Ectodermal cell (in vitro differentiated cells): ENCODE measurements around the gene ERMAP. TPM values are rescaled to one million over a fixed set of nuclear protein-coding genes. Genes with fewer than 3 reads are reported as not detected.

Experiments
- H3K27ac ChIP-seq: 2 replicates; pipeline ENCODE4 v1.7.0; 2013; ENCODE audit warnings: mild to moderate bottlenecking, low read depth, low read length; ENCODE audit not compliant: insufficient read depth, poor library complexity, severe bottlenecking
- H3K27me3 ChIP-seq: 2 replicates; pipeline ENCODE4 v1.7.0; 2013; ENCODE audit warnings: mild to moderate bottlenecking, low read length; ENCODE audit not compliant: insufficient read depth, control insufficient read depth, poor library complexity, severe bottlenecking
- H3K36me3 ChIP-seq: one replicate; pipeline ENCODE4 v1.7.0; 2013; ENCODE audit warnings: low read length; ENCODE audit not compliant: control insufficient read depth, insufficient read depth
- H3K4me1 ChIP-seq: one replicate; pipeline ENCODE4 v1.7.0; 2013; ENCODE audit warnings: low read length; ENCODE audit not compliant: control insufficient read depth, insufficient read depth
- H3K4me3 ChIP-seq: 2 replicates; pipeline ENCODE4 v1.7.0; 2013; ENCODE audit warnings: low read depth, low read length, control low read depth; ENCODE audit not compliant: insufficient read depth
- H3K9me3 ChIP-seq: 2 replicates; pipeline ENCODE4 v1.7.0; 2013; ENCODE audit warnings: mild to moderate bottlenecking, low read length, moderate library complexity; ENCODE audit not compliant: control insufficient read depth
- WGBS, 2 experiments: methylation state at CpG; one replicate each; pipeline ENCODE4 v1.1.7; 2013; ENCODE audit warnings: missing lambda C conversion rate in 2 of 2; 5-methylcytosine and 5-hydroxymethylcytosine counted together
- polyA plus RNA-seq, 4 experiments: library from polyadenylated mRNA; stranded (reverse); fragments of 50-300 nt; gene quantifications; one replicate each; pipeline ENCODE4 v1.2.3, GENCODE V29; 2013

Gene ERMAP, protein sequence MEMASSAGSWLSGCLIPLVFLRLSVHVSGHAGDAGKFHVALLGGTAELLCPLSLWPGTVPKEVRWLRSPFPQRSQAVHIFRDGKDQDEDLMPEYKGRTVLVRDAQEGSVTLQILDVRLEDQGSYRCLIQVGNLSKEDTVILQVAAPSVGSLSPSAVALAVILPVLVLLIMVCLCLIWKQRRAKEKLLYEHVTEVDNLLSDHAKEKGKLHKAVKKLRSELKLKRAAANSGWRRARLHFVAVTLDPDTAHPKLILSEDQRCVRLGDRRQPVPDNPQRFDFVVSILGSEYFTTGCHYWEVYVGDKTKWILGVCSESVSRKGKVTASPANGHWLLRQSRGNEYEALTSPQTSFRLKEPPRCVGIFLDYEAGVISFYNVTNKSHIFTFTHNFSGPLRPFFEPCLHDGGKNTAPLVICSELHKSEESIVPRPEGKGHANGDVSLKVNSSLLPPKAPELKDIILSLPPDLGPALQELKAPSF
- polyA plus RNA-seq (2013, experiment 1 of 4): 5.4 TPM
- polyA plus RNA-seq (2013, experiment 2 of 4): 6.0 TPM
- polyA plus RNA-seq (2013, experiment 3 of 4): 3.9 TPM
- 5.2 TPM for polyA plus RNA-seq (2013, experiment 4 of 4)

DNA sequence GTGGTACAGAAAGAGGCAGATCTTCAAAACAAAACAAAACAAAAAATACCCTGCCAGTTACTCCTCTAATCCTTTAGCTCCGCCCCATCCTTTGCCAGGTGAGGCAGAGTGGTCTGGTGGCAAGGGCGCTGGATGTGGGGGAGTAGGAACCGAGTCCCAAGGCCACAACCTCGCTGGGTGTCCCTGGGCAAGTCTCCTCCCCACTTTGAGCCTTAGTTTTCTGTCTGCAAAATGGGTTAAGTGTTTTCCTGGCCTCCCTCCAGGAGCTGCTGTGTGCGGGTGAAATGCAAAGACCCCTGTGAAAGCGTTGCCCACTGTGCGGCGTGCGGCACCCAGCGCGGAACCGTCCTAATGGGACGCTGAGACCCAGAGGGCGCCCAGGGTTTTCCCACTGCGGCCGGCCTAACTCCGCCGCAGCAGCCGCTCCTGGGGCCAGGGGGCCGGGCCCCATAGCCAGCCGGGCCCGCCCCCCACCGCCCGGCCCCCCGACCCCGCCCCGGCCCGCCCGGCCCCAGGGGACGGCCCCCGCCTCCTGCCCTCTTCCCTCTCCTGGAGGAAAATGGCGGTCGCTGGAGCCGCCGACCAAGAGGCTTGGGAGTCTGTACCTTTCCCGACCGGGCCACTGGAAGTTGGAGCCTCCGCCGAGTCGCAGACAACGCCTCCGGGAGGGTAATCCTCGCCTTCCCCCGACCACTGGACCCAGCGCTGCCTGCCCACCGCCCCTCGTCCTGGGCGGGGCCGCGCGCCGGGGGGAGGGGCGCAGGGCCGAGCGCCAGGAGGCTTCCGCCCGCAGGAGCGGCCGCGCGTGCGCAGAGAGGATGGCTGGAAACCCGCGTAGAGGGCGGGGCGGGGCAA lies at the start of gene ERMAP, which contains the start of gene SVBP:
Gene ERMAP (plus strand): TSS at position 538 of the 855 bp plus-strand sequence. CDS start 13,327 bp downstream, outside the sequence.
Gene SVBP (minus strand): TSS at position 813 of the 855 bp plus-strand sequence. CDS start 853 bp downstream, outside the sequence.
- no peaks in the 10 kb centered on the region for H3K4me1 ChIP-seq
- no peaks in the 10 kb centered on the region for H3K27me3 ChIP-seq
- H3K36me3 ChIP-seq: no peaks in the 10 kb centered on the region
- peak within 1 kb of the TSS; percentile 86 for H3K4me3 ChIP-seq
- 1% methylated on average over 66 of the region's 66 CpGs for WGBS, 2 experiments
- H3K9me3 ChIP-seq: no peaks in the 10 kb centered on the region
- H3K27ac ChIP-seq: peak within 1 kb of the TSS; percentile 99

DNA sequence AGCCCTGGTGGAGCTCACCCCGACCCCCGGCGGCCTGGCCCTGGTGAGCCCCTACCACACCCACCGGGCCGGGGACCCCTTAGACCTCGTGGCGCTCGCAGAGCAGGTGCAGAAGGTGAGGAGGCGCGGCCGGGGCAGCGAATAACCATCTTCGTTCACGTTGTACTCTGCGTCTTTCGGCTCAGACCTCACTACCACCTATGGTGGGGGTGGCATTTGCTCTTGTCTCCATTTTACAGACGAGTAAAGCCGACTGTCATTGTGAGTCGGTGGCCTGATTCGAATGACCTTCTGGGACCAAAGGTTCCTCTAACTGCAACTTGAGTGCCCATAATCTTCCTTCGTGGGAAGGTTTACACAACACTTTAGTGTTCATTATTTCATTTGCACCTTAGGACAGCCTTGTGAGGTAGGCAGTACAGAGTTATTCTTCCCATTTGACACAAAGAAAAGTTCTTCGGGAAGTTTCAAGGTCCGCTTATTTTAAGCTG lies 49.4 kb upstream of the ERMAP start:
- Histone ChIP-seq H3K9me3 (no peaks in the 10 kb centered on the region), H3K27me3 (no peaks in the 10 kb centered on the region), H3K36me3 (no peaks in the 10 kb centered on the region), H3K4me1 (peaks cover 11% of the 10 kb centered on the region), H3K4me3 (peak overlapping the region; percentile 99), H3K27ac (peak overlapping the region; percentile 18)
- 4% methylated on average over 23 of the region's 23 CpGs for WGBS, 2 experiments

DNA sequence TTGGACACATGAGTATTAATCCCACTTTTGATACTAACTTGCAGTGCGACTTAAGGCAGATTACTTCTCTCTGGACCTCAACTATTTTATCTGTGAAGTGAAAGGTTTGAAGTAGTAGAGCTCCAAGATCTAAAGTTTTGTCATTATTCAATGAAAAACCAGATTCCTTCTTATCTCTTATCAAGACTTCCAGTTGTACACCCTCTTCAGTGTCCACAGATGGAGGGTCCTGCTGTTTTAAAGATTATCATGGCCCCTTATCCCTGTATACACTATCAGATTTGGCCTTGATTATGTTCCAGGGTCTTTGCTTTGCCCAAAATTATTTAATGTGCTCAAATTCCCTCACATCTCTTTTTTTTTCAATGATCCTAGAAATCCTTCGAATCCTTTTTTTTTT lies 48.8 kb upstream of the ERMAP start:
- no peaks in the 10 kb centered on the region for H3K36me3 ChIP-seq
- no peaks in the 10 kb centered on the region for H3K27me3 ChIP-seq
- peaks cover 11% of the 10 kb centered on the region for H3K4me1 ChIP-seq
- H3K27ac ChIP-seq: no peak overlapping the region
- H3K4me3 ChIP-seq: peak overlapping the region; percentile 99
- WGBS, 2 experiments: 88 to 97% methylated on average over 2 of the region's 2 CpGs
- no peaks in the 10 kb centered on the region for H3K9me3 ChIP-seq

DNA sequence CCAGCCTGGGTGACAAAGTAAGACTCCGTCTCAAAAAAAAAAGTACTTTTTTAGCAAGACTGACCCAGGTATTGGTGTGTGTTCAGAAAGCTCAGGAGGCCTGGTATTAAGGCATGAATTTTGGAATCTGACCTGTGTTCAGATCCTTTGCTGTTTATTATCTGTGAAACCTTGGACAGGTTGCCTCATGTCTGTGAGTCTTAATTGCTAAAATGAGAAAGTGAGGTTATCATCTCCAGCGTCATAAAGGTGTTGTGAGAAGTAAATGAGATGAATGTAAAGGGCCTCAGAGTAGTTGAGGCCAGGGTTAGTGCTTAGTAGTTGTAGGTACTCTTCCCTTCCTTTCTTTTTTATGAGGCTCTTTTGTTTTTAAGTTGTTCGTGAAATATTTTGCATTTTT lies 47.1 kb upstream of the ERMAP start:
- Histone ChIP-seq H3K4me1 (peaks cover 6% of the 10 kb centered on the region), H3K9me3 (no peaks in the 10 kb centered on the region), H3K27ac (no peak overlapping the region), H3K36me3 (peaks cover 4% of the 10 kb centered on the region), H3K27me3 (no peaks in the 10 kb centered on the region), H3K4me3 (no peak overlapping the region)
- 93 to 95% methylated on average over 2 of the region's 3 CpGs for WGBS, 2 experiments

DNA sequence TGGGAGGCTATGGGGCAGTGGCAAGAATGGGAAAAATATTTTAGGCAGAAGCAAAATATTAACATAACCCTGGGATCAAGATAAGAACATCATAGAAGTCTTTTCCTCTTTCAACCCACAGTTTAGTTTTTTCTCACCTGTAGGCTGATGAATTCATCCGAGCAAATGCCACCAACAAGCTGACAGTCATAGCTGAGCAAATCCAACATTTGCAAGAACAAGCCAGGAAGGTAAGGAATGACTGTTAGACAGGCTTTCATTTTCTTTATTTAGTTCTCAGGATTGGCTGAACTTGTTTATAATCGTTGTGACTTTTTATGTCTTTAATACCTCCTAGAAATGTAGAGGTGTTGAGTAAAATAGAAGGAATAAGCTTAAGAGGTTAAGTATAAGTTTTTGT lies 43.5 kb upstream of the ERMAP start:
- H3K27me3 ChIP-seq: no peaks in the 10 kb centered on the region
- no peak overlapping the region for H3K4me3 ChIP-seq
- WGBS, 2 experiments: 47 to 49% methylated on average over 2 of the region's 2 CpGs
- no peaks in the 10 kb centered on the region for H3K9me3 ChIP-seq
- H3K27ac ChIP-seq: no peak overlapping the region
- no peaks in the 10 kb centered on the region for H3K4me1 ChIP-seq
- peaks cover 24% of the 10 kb centered on the region for H3K36me3 ChIP-seq

DNA sequence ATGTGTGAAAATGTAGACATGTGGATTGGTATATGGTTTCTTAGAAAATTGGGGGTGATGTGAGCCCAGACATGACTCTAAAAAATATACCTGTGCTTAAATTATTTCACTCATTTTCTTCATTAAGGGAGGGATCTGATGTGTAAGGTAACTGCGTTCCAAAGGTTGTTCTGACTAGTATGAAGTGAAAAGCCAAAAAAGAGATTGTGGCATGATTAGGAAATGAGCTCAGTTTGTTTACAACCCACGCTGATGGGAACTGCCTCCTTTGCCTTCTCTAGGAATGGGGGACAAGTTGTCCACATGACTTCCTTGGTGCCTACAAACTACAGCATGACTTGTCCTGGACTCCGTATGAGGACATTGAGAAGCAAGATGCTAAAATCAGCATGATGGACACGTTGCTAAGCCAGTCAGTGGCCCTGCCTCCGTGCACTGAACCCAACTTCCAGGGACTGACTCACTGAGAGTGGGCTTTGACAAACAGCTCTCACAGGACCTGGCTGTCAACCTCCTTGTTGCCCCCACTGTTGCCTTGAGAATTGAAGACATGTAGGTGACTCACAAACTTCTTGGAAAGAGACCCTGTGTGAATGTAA lies 41.9 kb upstream of the ERMAP start:
- 95 to 96% methylated on average over 5 of the region's 5 CpGs for WGBS, 2 experiments
- peaks cover 31% of the 10 kb centered on the region for H3K36me3 ChIP-seq
- H3K4me3 ChIP-seq: no peak overlapping the region
- H3K27ac ChIP-seq: no peak overlapping the region
- H3K9me3 ChIP-seq: no peaks in the 10 kb centered on the region
- no peaks in the 10 kb centered on the region for H3K27me3 ChIP-seq
- no peaks in the 10 kb centered on the region for H3K4me1 ChIP-seq

DNA sequence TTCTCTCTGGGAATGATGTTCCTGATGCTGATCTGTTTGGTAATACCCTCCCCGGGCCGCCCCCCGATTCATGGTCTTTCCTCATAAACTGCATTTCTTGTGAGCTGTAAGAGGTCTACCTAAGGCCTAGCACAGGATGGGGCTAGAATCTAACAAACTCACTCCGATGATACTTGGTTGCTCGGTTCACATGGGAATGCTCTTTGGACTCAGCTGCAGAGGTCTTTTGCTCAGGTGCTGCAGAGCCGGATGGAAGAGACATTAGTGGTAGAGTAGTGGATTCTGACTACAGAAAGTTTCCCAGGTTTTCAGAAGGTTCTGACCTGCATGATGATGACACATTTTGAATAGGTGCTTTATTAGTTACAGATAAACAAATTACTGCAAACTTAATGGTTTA lies 40.4 kb upstream of the ERMAP start:
- H3K36me3 ChIP-seq: peaks cover 37% of the 10 kb centered on the region
- H3K4me3 ChIP-seq: no peak overlapping the region
- no peaks in the 10 kb centered on the region for H3K27me3 ChIP-seq
- WGBS, 2 experiments: 96% methylated on average over 6 of the region's 6 CpGs
- H3K9me3 ChIP-seq: no peaks in the 10 kb centered on the region
- H3K4me1 ChIP-seq: no peaks in the 10 kb centered on the region
- H3K27ac ChIP-seq: no peak overlapping the region

DNA sequence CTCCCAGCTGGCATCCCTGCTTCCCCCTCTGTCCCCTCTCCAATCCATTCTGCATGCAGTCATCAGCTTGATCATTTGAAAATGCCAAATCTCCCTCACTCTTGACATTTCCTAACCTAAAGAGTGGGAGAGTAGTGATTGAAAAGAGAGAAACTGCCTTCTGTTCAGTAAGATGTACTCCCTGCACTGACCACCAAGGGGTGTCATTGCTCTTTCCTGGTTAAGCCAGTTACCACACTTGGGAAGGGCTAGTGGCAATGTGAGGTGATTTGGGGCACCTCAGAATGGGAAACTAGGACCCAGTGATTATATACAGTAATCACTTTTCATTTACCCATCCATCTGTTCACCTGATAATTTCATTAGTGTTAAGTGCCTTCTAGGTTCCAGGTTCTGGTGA lies 39.1 kb upstream of the ERMAP start:
- H3K27ac ChIP-seq: no peak overlapping the region
- H3K36me3 ChIP-seq: peaks cover 37% of the 10 kb centered on the region
- no peaks in the 10 kb centered on the region for H3K9me3 ChIP-seq
- no peak overlapping the region for H3K4me3 ChIP-seq
- no peaks in the 10 kb centered on the region for H3K27me3 ChIP-seq
- H3K4me1 ChIP-seq: no peaks in the 10 kb centered on the region

DNA sequence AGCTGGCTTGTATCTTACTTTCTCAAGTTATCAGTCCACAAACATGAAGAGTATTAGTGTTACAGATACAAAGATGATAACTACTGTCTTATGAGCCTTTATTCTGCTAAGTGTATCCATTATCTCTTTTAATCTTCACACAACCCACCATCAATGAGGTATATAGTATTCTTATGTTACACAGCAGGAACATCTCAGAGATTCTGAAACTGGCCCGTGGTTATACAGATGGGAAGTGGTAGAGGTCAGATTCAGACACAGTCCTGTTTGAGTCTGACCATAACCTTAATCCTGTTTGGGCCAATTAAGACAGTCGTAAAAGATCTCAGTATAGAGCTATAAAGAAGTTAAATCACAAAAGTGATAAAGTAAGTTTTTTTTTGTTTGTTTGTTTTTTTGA lies 37.2 kb upstream of the ERMAP start:
- no peaks in the 10 kb centered on the region for H3K27me3 ChIP-seq
- no peak overlapping the region for H3K4me3 ChIP-seq
- no peak overlapping the region for H3K27ac ChIP-seq
- WGBS, 2 experiments: 99 to 100% methylated on average over 2 of the region's 2 CpGs
- no peaks in the 10 kb centered on the region for H3K9me3 ChIP-seq
- no peaks in the 10 kb centered on the region for H3K4me1 ChIP-seq
- H3K36me3 ChIP-seq: peaks cover 33% of the 10 kb centered on the region
